GM18868 (cell line): ENCODE results near the gene LPO.
A peak's percentile ranks its signal among the peaks of the same experiment; 100 is the strongest.

Experiments used
- ATAC-seq: cut with Tn5 transposase; IDR thresholded peaks from one replicate; pipeline ENCODE4 v1.9.1; 2021; ENCODE audit warnings: mild to moderate bottlenecking, moderate library complexity; ENCODE audit not compliant: unreplicated experiment

LPO gene

GRCh38 chr17:58238147-58238634 lies at the start of gene LPO:
TSS of gene LPO (plus strand) at chr17:58238584. CDS start at chr17:58242980, 4,396 bp downstream.
- no peak for ATAC-seq

GRCh38 chr17:58189436-58190146 lies 48.8 kb upstream of the LPO start:
- no peak for ATAC-seq

- ATAC-seq = no peak
These were observed 47.0 kb upstream of the LPO start for GRCh38 chr17:58191241-58191896.

- no peak for ATAC-seq
These were observed 45.8 kb upstream of the LPO start, which contains the start of gene EPX for GRCh38 chr17:58192612-58193011. TSS of gene EPX (plus strand) at chr17:58192726. CDS start at chr17:58192847, 121 bp downstream.

GRCh38 chr17:58193641-58194255 lies 44.6 kb upstream of the LPO start:
- no peak for ATAC-seq

DNA sequence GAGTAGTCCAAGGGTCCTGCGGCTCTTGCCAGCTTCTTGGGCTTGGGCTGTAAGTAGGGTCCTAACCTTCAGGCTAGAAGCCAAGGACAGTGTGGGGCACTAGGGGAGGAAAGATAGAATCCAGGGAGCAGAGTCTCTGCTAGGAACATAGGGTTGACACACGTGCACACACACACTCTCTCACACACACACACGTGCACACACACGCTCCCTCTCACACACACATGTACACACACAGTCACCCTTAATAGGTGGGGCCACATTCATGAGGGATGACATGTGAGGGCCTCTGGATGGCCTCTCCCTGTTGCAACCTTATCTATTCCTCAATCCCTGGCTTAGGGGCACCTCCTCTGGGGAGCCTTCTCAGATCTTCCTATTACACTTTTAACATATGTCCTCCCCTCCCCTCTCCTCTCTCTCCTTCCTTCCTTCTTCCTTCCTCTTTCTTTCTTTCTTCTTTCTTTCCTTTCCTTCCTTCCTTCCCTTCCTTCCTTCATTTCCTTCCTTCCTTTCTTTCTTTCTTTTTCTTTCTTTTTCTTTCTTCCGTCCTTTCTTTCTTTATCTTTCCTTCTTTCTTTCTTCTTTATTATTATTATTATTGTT lies 42.8 kb upstream of the LPO start:
- no peak for ATAC-seq

DNA sequence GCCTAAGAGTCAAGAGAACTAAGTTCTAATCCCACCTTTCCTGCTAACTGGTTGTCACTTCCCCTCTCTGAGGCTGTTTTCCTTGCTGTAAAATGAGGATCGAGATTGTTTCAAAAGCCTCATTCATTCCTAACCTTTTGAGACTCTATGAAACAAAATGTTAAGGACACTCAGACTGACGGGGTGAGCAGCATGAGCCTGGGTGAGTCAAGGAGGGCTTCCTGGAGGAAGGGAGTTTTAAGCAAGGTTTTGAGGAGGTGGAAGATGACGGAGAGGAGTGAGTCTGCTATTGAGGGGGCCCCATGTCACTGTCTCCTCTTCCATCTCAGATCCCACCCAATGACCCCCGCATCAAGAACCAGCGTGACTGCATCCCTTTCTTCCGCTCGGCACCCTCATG lies 41.8 kb upstream of the LPO start:
- ATAC-seq = no peak

DNA sequence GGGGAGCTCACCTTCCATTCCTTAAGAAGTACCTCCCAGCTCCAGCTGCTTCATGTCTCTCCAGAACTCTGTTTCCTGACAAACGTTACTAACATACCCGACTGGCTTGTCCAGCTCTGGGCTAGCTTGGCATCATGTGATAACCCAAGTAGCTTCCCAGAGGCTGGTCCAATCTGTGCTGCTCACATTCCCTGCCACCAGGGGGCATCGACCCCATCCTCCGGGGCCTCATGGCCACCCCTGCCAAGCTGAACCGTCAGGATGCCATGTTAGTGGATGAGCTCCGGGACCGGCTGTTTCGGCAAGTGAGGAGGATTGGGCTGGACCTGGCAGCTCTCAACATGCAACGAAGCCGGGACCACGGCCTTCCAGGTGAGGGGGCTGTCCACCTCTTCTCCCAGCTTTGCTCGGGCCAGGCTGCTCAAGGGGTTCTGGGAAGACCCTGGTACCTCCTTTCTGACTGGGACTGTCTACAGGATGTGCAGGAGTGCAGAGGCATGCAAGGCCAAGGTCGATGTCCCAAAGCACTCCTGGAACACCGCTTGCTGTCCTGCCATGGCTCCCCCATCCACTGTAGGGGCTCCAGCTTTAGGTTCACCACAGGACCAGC lies 38.3 kb upstream of the LPO start:
- no peak for ATAC-seq

DNA sequence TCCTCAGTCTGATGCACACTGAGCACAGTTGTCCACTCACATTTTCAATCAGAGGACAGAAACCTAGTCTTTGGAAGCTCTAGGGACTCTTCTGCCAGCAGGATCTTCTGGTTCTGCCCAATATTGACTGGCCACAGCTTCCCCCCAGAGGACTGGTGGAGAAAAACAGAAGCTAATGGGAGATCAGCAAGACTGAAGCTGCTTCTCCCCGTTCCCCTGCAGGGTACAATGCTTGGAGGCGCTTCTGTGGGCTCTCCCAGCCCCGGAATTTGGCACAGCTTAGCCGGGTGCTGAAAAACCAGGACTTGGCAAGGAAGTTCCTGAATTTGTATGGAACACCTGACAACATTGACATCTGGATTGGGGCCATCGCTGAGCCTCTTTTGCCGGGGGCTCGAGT lies 35.5 kb upstream of the LPO start:
- ATAC-seq = no peak

GRCh38 chr17:58204796-58205195 lies 33.6 kb upstream of the LPO start:
- no peak for ATAC-seq

- no peak for ATAC-seq
These were observed 32.4 kb upstream of the LPO start for GRCh38 chr17:58205936-58206335.

DNA sequence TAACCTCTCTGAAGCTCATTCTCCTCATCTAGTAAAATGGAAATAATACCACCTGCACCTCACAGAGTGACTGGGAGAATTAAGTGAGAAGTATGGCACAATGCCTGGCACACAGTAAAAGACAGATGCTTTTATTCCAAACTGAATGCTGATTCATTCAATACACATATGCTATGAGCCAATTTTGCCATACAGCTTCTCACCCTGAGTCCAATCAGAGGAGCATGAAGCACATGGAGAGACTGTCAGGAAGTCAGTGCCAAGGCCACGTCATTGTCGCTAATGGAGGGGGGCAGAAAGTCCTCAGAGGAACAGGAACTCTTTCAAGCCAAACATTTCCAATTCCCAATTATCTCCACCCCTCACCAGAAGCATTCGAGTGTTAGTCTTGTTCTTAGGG lies 30.9 kb upstream of the LPO start:
- ATAC-seq = no peak

- ATAC-seq = no peak
These were observed 30.0 kb upstream of the LPO start for GRCh38 chr17:58208344-58208743.

DNA sequence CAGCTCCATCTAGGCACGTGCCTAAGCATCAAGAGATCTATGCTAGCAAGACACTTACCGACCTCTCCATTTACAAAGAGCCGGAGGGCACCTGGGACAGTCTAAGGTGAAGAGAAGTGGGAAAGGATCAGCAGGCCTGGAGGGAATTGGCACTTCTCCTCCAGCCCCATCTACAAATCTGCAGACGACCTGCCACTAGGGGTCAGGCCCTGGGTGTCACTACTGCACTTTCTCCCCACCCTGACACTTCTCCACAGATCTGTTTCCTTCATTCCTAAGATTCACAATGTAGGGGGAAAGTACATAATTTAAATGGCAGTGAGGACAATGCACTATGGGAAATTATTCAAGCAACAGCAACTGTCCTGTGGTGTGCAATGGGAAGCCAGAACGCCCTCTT lies 27.5 kb upstream of the LPO start:
- ATAC-seq = no peak

- no peak for ATAC-seq
These were observed 22.7 kb upstream of the LPO start for GRCh38 chr17:58215685-58216084.

DNA sequence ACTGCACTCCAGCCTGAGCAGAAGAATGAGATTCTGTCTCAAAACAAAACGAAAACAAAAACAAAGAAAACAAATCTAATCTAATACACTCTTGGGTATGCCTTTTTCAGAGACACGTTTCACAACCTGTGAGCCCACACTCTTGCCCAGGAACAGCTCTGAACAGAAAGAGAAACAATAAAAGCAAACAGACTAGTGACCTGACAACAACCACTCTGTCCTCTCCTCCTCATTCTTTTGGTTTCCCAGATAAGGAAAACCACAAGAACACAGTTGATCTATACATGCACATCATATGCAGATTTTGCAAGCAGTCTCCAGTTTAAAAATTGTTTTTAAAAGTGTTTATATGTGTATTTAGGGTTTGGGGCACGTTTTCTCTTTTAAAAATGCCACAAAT lies 20.6 kb upstream of the LPO start:
- ATAC-seq = no peak

DNA sequence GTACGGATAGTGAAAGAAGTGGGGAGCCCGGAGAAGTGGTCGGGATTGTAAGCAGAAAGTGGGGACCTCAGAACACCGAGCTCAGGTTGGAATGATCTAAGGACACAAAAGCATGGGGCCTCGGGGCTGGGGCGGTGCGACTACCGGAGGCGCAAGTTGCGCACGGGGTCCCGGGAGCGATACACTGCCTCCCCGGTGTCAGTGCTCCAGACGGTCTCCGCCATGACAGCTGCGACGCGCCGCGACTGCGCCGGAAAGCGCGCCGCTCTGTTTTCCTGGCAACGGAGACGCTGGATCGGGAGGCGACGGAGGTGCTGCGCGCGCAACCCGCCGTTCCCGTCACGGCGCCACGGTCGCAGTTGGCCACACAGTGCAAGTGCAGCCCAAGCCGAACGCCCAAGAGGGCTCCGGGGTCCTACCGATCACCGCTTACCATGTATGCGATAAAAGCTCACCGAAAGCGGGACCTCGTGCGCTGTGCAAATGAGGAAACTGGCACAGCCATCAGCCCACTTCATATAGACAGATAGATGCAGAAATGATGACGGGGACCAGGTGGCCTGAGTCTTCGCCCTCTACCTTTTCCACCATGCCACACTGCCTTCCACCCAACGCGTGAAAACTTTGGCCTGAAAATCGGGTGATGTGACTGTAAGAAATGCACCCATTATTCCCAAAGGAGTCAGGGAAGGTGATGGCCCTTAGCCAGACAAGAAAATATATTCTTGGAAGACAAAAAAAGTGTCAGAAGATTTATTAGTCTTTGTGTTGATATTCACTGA lies 19.2 kb upstream of the LPO start, which contains the start of gene MKS1:
Gene MKS1 (minus strand): TSS at position 249 of the 782 bp plus-strand sequence. CDS start 25 bp downstream, at position 224.
- ATAC-seq = peak; percentile 96

DNA sequence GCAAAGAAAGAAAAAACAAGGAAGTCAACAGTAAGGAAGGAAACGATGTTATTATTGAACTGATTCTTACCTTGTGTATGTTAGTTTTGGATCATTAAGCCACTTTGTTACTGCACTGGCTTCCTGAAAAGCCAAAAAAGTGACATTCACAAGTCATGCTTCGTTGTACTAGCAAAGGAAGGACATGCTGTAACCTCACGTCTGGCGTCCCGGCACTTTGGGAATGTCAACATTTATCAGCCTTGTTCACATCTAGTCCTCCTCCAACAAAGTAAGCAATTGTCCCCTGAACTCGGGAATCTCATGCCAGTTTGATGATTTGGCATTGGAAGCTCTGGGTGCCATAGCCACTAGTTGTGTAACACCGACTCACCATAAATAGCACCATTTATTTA lies 18.6 kb upstream of the LPO start:
- ATAC-seq = no peak

DNA sequence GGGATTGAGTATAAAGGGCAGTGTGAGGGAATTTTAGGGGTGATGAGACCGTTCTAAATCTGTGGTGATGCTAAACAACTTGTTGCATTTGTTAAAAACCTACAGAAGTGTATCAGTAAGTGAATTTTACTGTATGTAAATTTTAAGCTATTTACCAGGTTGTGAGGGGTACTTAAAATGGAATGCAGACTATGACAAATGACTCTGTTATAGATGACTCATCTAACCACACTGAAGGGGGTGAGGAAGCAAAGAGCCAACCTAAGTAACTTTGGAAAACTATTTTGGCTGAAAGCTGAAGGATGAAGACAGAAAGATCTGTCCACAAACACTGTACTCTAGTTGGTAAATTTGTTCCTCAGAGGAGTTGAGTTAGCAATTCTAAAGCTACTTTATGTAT lies 14.1 kb upstream of the LPO start:
- no peak for ATAC-seq

DNA sequence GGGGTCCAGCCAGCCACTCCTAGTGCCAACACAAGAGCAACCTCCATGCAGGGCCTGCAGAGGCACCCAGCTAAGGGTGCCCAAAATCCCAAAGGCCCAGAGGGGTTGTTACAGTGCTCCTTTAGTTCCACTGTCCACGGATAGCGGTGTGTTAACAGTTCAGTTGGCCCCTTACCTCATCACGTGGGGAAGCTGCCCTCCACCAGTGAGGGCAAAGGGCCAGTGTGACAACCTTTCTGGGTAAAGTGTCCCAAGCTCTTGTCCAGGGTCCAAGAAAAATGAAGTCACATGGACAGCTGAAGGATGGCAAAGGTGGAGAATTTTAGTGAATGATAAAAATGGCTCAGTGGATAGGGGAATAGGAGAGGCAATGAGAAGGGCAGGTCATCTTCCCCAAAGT lies 10.7 kb upstream of the LPO start:
- ATAC-seq = no peak
